Neural crest cell (in vitro differentiated cells): ENCODE results near the gene TM4SF20. TPM values are rescaled to one million over a fixed set of nuclear protein-coding genes. Genes with fewer than 3 reads are reported as not detected.

Experiments used
- DNase-seq: peaks from one replicate; pipeline ENCODE4 v3.0.0; 2021; ENCODE audit warnings: low read depth, mixed read lengths, low spot score
- H3K27ac Mint-ChIP-seq: one replicate; pipeline ENCODE4 v1.8.0; 2021; ENCODE audit warnings: mild to moderate bottlenecking, mixed read lengths; ENCODE audit not compliant: unreplicated experiment
- H3K27me3 Mint-ChIP-seq: 2 replicates; pipeline ENCODE4 v1.8.0; 2021; ENCODE audit warnings: low read depth, mild to moderate bottlenecking, mixed read lengths
- H3K36me3 Mint-ChIP-seq: 2 replicates; pipeline ENCODE4 v1.8.0; 2021; ENCODE audit warnings: low read depth, mild to moderate bottlenecking, mixed read lengths
- H3K4me1 Mint-ChIP-seq: 2 replicates; pipeline ENCODE4 v1.8.0; 2021; ENCODE audit warnings: mixed read lengths
- H3K4me3 Mint-ChIP-seq: one replicate; pipeline ENCODE4 v1.8.0; 2021; ENCODE audit warnings: mild to moderate bottlenecking, mixed read lengths
- H3K9me3 Mint-ChIP-seq: 2 replicates; pipeline ENCODE4 v1.8.0; 2021; ENCODE audit warnings: mixed read lengths
- CTCF ChIP-seq: fragments of 200-600 bp; sonication (generic); conservative IDR thresholded peaks from 2 replicates; pipeline ENCODE4 v1.5.0; 2021; ENCODE audit warnings: antibody characterized with exemption, mild to moderate bottlenecking
- total RNA-seq: library from RNA; stranded (reverse); gene quantifications from 2 replicates; pipeline ENCODE4 v1.2.1, GENCODE V29; 2021

TM4SF20 gene
- total RNA-seq, 1 donor from 2014 or later: not detected

- H3K27ac Mint-ChIP-seq: no peak overlapping the region
- TF ChIP-seq CTCF: no peak
- no peaks in the 10 kb centered on the region for H3K4me1 Mint-ChIP-seq
- peaks cover 5% of the 10 kb centered on the region for H3K9me3 Mint-ChIP-seq
- no peaks in the 10 kb centered on the region for H3K36me3 Mint-ChIP-seq
- H3K4me3 Mint-ChIP-seq: no peak overlapping the region
- DNase-seq: no peak
- no peaks in the 10 kb centered on the region for H3K27me3 Mint-ChIP-seq
These were observed 65.8 kb downstream of the TM4SF20 start for GRCh38 chr2:227313310-227313709.

DNA sequence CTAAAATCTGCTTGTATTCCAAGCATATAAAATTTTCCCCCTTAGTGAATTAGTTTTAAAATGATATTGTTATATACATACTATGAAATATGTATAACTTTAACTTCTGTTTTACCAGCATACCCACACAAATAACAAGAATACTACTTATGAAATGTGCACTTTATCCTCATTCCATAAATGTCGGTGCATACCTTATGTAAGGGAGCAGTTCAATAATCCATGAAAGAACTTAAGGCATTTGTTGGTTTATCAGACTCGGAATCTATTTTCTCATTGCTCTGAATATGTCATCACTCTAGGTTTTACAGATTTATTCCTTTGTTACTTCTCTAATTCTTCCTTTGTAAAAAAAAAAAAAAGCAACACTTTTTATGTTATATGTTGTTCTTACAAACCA, 66.5 kb downstream of the TM4SF20 start:
- no peak overlapping the region for H3K4me3 Mint-ChIP-seq
- no peak for TF ChIP-seq CTCF
- H3K9me3 Mint-ChIP-seq: peaks cover 1% of the 10 kb centered on the region
- no peaks in the 10 kb centered on the region for H3K4me1 Mint-ChIP-seq
- DNase-seq: no peak
- no peak overlapping the region for H3K27ac Mint-ChIP-seq
- no peaks in the 10 kb centered on the region for H3K36me3 Mint-ChIP-seq
- H3K27me3 Mint-ChIP-seq: no peaks in the 10 kb centered on the region

Other genes with a start within 250 kb of the TM4SF20 start
- gene COL4A4, start 215.1 kb downstream of the TM4SF20 start, total RNA-seq: 0.16 and 0.19 TPM in 2 replicates
- gene COL4A3, start 214.7 kb downstream of the TM4SF20 start, total RNA-seq: not detected in 2 replicates
- gene MFF, start 54.1 kb downstream of the TM4SF20 start, total RNA-seq: 84.1 and 94.2 TPM in 2 replicates
- not detected in 2 replicates for gene SCYGR1, start 8.6 kb upstream of the TM4SF20 start, total RNA-seq
- gene AGFG1, start 92.8 kb upstream of the TM4SF20 start, total RNA-seq: 68.9 and 71.6 TPM in 2 replicates
- not detected in 2 replicates for gene SCYGR2, start 219.6 kb upstream of the TM4SF20 start, total RNA-seq
- gene SCYGR3, start 235.5 kb upstream of the TM4SF20 start, total RNA-seq: not detected in 2 replicates
- gene SCYGR4, start 238.2 kb upstream of the TM4SF20 start, total RNA-seq: not detected in 2 replicates